Fibroblast of lung (primary cell): ENCODE data around the gene SPEF1.

Experiments used
- CTCF ChIP-seq, 2 donors: IDR thresholded peaks in 1 of 2; conservative IDR thresholded peaks in 1 of 2; 1 replicate in 1 of 2; 2 replicates in 1 of 2; pipeline ENCODE4 v1.5.1; 2011 to 2012; ENCODE audit warnings: low read length in 2 of 2, control low read depth in 1 of 2, inconsistent platforms in 1 of 2, low read depth in 1 of 2, mild to moderate bottlenecking in 1 of 2
- EZH2 ChIP-seq: IDR thresholded peaks from 2 replicates; pipeline ENCODE4 v1.5.1; 2012; ENCODE audit warnings: low read length, control low read depth, mild to moderate bottlenecking; ENCODE audit errors: missing control alignments

- TF ChIP-seq CTCF (conservative IDR thresholded peaks at IDR 0.05 in 1 of 2, IDR thresholded peaks at IDR 0.05 in 1 of 2; ENCODE audit: low read depth in 1 of 2, low read length in 2 of 2) (no peak), EZH2 (no peak)
These were observed 33.8 kb downstream of the SPEF1 start for GRCh38 chr20:3747471-3747870.
